Retinal pigment epithelial cell (primary cell): ENCODE results near the gene PCDH1.

Source experiments
- DNase-seq: peaks from one replicate; pipeline ENCODE4 v3.0.0-alpha.2; 2010; ENCODE audit warnings: low read depth
- H3K4me3 ChIP-seq: 2 replicates; pipeline ENCODE4 v1.5.1; 2011; ENCODE audit warnings: mild to moderate bottlenecking, low read length, control low read depth, moderate library complexity
- CTCF ChIP-seq: conservative IDR thresholded peaks from 2 replicates; pipeline ENCODE4 v1.5.1; 2011; ENCODE audit warnings: low read depth, low read length, control low read depth, inconsistent platforms

Gene PCDH1

GRCh38 chr5:141806626-141807025 lies 71.6 kb downstream of the PCDH1 start:
- TF ChIP-seq CTCF: no peak
- DNase-seq: no peak
- no peak overlapping the region for H3K4me3 ChIP-seq

- TF ChIP-seq CTCF: no peak
- DNase-seq: no peak
- H3K4me3 ChIP-seq: no peak overlapping the region
Measured at GRCh38 chr5:141805874-141806595, 72.2 kb downstream of the PCDH1 start.

DNA sequence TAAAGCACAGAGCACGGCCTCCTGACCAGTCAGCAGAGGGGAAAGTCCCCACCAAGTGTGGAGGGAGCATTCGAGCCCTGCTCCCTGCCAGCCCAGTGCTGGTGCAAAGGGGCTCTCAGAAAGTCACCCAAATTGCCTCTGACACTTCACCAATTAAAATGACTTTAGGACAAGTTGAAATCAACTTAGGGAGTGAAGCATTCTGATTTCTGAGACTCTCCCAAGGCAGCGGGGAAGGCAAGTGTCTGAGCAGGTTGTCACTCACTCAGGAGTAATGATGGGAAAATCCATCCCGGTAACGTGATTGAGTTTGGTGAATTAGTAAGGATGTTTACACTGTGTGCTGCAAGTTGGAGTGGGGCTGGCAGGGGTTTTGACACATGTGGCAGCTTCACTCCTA lies 73.7 kb downstream of the PCDH1 start:
- no peak for DNase-seq
- H3K4me3 ChIP-seq: no peak overlapping the region
- no peak for TF ChIP-seq CTCF
